IPS-11a (cell line): ENCODE results near the gene CACNB4.
"Not testable (repeated sequence)": the region's sequence is repeated elsewhere in the genome, so short reads cannot be mapped to it uniquely, and the experiment has no call there.

Source experiments
- H3K4me3 ChIP-seq: one replicate; pipeline ENCODE4 v1.5.1; 2013; ENCODE audit warnings: low read depth, low read length, control low read depth

CACNB4 gene

DNA sequence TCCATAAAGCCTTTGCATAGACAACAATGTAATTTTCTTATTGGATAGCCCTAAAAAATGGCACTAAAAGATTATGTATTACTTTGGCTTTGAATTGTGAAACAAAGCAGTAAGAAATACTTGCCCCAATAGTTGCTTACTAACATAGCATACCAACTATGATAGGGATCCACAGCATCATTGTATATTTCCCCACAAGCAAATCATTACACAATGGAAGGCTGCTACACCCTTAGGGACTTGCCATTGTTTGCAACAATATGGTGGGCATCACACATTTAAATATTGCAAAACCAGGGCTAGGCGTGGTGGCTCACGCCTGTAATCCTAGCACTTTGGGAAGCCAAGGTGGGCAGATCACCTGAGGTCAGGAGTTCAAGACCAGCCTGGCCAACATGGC is 74.4 kb downstream of the CACNB4 start:
- no peak overlapping the region for H3K4me3 ChIP-seq

DNA sequence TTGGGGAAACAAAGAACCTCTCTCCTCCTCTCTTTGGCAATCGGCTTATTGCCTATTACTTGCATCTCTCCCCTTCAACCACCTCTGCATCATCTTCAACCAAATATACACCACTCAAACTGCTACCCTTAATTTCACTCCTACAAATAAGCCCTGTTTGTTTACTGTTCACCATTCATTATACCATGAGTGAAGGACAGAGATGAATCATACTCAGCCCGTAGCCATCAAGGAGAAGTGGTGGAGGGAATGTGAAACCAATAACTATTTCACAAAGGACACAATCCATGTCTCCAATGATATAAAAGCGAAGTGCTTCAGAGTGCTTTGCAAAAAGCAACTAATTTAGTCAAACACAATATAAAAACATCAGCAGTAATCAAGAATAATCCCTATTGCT is 76.8 kb downstream of the CACNB4 start:
- H3K4me3 ChIP-seq: no peak overlapping the region

DNA sequence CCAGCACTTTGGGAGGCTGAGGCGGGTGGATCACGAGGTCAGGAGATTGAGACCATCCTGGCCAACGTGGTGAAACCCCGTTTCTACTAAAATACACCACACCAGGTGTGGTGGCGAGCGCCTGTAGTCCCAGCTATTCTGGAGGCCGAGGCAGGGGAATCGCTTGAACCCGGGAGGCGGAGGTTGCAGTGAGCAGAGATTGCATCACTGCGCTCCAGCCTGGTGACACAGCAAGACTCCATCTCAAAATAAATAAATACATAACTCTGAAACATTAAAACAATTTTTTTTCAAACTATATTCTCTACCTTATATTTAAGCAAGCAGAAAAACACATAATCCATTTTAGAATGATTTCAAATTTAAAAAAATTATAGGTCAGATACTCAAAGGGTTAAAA is 77.8 kb downstream of the CACNB4 start:
- not testable (repeated sequence) for H3K4me3 ChIP-seq

DNA sequence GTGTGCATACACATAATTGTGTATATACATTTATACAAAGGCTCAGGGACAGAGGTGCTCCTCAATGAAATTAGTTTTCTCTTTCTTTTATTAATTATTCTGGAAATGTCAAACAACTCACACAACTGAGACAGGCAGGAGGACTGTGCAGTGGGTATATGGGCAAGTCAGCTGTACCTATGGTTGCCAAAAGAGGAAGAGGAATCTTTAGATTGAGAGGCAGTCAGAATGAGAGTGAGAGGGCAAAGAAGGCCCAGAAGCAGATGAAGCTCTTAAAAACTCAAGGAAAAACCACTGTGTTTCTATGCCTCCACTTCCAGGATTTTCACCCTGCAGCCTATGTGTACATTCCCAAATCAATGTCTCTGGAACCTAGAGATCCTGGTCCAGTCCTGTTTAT is 79.1 kb downstream of the CACNB4 start:
- H3K4me3 ChIP-seq: no peak overlapping the region

DNA sequence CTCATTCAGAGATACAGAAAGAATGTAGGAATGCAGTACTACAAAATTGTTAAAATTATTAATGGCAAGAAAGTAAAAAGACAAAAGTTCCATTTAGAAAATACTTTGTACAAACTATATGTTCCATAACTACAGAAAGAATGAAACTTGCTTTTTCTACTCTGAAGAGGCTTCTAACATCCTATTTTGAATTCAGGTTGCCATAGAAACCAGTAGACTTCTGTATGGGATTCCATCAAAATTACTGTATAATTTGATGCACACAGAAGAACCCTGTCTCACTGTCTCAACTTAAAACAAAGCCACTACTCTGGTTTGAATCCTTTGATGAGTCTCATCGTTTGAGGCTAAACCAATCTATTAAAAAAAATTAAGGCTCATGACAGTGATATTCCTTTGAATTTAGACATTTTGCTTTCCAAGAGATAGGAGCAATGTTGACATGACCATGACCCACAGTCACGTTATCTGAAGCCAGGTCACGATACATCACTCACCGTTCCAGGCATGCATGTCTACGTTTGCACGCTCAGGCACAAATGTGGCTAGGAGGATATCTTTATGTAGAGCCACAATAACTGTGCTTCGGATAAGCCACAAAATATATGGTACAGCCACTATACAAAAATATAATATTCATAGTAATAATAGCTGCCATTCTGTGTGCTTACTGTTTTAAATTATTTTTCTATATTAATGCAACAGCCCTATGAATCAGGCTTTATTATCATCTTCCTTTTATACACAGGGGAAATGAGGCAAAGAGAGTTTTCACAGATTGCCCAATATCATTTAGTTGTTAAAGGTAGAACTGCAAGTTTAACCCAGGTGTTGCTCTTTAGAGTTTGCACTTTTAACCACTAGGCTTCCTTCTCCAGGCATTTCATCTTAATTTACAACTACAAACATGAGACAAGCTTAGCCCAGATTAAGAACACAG is 82.4 kb downstream of the CACNB4 start:
- no peak overlapping the region for H3K4me3 ChIP-seq

DNA sequence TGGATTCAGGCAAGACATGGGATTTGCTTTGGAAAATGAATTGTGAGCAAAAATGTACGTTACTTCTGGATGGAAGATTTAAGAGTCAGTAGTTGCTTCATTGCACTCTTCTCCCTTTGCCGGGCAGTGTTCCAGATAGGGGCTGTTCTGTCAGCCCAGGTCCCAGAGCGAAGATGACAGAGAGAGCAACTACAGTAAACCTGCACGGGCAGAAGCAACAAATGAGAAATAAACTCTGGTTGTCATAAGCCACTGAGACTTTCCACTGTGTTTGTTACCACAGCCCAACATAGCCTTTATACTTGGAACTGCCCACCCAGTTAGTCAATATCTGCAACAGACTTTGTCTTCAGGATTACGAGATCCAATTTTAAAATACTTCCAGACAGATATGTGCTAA is 83.3 kb downstream of the CACNB4 start:
- no peak overlapping the region for H3K4me3 ChIP-seq

DNA sequence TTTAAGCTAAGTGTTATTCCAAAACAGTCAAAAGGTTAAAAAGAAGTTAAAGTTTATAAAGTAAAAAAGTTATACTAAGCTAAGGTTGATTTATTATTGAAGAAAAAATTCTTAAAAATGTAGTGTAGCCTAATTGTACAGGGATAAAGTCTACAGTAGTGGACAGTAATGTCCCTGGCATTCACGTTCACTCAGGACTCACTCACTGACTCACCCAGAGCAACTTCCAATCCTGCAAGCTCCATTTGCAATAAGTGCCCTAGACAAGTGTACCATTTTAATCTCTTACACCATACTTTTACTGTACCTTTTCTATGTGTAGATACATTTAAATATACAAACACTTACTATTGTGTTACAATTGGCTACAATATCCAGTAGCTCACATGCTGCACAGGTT is 86.1 kb downstream of the CACNB4 start:
- no peak overlapping the region for H3K4me3 ChIP-seq

DNA sequence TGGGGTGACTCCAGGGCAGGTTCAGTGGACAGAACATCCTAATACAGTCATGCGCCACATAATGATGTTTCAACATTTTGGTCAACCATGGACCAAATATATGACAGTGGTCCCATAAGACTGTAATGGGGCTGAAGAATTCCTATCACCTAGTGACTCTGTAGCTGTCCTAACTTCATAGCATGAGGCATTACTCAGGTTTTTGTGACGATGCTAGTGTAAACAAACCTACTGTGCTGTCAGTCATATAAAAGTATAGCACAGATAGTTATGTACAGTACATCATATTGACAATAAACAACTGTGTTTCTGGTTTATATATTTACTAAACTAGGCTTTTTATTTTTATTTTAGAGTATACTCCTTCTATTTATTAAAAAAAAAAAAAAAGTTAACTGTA is 87.1 kb downstream of the CACNB4 start:
- H3K4me3 ChIP-seq: no peak overlapping the region

DNA sequence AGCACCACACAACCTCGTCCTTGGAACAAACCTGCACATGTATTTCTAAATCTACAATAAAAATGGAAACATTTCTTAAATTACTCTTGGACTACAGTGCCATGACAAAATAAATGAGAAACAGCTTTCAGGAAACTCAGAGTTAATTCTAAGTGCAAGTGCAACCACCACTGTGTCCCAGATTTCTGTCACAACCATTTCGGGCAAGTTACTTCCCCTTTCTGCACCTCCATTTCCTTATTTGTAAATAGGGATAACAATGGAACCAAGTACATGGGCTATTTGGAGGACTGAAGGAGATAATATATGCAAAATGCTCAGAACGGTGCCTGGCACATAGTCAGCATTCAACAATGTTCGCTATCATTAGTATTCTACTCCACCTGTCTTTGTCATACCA is 93.2 kb downstream of the CACNB4 start:
- H3K4me3 ChIP-seq: no peak overlapping the region

DNA sequence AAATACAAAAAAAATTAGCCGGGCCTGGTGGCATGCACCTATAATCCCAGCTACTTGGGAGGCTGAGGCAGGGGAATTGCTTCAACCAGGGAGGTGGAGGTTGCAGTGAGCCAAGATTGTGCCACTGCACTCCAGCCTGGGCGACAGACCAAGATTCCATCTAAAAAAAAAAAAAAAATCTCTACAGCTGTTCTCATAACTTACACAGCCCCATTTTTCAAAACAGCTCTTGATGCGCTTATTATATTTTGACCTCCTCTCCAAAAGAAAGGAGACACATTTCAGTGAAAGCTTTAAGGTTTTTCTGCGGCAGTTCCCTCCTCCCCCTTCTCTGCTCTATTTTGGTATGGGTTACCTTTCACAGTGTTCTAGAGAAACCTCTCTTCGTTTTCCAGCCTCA is 95.6 kb downstream of the CACNB4 start:
- not testable (repeated sequence) for H3K4me3 ChIP-seq

DNA sequence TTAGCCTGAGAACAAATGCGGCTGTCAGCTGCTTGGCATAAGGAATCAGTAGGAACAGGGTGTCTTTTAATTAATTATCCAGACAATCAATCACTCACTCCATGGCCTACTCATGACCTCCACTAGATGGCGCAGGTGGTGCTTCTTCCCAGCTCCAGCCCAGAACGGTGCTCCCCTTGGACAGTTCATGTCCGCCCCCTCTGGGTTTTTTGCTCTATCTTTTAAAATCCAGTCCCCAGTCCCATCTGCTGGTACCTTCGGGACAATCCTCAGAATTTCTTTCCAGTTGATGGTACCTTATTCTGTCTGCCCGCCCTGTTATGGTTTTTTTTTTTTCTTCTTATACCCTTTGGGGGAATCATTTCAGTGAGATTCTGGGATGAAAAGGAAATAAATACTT is 99.8 kb downstream of the CACNB4 start:
- H3K4me3 ChIP-seq: no peak overlapping the region

DNA sequence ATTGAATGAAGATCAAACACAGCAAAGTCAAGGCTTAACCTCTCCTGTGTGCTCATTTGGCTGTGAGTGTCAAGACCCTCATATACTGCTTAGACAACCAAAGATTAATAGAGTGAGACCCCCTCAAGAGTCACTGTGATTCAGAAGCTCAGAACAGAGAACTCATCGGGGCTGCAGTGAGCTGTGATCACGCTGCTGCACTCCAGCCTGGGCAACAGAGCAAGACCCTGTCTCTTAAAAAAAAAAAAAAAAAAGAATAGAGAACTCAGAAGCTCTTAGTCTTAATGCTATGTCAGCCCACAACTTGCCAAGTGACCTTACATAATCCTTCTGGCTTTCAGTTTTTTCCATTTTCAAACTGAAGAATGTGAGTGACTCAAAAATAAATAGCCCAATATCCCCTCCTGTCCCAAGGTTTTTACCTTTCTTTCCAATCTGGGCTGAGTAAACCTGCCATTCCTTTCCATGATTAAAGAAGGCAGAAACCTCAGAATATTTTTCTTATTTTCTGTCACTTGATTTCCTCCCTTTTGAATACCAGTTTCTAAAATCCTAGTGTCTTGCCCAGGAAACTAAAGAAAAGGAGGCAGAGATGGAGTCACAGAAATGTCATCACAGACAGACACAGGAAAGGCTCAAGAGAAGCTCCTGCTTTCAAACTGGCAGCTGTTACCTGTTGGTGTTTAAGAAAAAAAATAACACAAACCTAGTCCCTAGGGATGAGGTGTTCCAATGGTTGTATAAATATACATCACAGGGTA is 102.4 kb downstream of the CACNB4 start:
- H3K4me3 ChIP-seq: no peak overlapping the region

DNA sequence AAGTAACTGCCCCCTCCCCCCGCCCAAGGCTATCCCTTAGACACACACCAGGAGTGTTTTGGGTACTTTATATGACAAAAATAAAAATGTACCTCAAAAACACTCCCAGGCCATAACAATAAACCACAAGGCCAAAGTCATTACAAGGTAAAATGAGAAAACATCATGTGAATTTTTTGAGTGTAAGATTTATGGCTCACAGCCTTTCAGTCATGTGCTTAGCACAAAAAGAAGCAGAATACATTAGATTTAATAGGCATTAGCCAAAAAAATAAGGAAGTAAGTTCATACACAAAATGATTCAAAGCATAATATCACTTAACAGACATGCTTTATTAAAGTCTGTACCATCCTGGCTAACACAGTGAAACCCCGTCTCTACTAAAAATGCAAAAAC is 103.7 kb downstream of the CACNB4 start:
- no peak overlapping the region for H3K4me3 ChIP-seq

DNA sequence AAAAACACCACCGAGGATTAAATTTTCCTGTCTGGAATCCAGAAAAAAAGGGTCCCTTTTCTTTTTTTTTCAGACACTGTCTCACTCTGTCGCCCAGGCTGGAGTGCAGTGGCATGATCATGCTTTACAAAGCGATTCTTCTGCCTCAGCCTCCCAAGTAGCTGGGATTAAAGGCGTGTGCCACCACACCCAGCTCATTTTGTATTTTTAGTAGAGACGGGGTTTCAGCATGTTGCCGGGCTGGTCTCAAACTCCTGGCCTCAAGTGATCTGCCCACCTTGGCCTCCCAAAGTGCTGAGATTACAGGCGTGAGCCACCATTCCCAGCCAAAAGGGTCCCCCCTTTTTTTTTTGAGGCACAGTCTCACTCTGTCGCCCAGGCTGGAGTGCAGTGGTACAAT is 104.7 kb downstream of the CACNB4 start:
- not testable (repeated sequence) for H3K4me3 ChIP-seq

DNA sequence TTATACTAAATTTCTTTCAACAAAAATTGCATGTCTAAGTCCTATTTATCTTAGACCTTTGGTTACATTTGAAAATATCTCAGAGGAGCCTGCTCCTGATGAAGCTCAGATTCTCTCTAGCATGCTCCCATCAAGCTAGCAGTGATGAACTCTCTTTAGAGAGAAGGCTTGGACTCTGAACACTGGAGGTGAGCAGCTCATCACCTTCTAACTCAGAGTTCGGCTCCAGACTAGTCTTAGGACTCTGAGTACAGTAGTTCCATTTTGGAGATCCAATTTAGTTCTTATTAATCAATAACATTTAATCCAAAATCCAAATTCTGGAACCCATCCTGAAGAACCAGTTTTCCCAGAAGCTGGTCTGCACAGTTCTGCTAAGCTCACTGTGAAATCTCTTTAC is 107.8 kb downstream of the CACNB4 start:
- H3K4me3 ChIP-seq: no peak overlapping the region

DNA sequence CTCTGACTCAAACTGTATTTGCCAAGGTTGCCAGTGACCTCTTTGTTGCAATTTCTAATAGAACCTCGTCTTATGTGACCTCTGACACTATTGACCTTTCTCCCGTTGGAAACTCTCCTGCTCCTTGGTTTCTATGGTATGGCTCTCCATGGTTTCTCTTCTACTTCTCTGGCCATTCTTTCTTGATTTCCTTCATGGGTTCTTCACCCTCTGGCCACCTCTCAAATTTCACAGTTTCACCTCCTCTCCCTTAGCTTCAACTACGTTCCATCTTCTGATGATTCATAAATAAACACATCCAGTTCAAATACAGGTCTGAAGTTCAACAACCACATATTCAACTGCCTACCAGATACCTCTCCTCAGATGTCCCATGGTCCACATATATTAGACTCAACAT is 109.5 kb downstream of the CACNB4 start:
- H3K4me3 ChIP-seq: no peak overlapping the region

DNA sequence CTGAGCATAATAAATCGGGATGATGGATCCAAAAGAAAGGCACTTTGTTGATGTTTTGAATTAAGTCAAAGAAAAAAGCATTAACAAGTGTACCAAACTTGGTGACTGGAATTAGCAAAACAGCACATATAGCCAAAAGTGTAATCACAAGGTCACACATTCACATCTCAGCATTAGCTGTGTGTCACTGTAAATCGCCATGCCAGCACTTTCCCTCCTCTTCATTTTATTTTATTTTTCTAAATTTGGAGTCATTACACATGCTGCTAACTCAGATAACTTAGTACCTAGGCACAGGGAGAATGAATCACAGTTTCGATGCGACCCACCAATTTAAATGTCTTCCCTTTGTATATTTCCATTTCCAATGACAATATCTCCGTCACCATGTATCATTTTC is 111.4 kb downstream of the CACNB4 start:
- H3K4me3 ChIP-seq: no peak overlapping the region

DNA sequence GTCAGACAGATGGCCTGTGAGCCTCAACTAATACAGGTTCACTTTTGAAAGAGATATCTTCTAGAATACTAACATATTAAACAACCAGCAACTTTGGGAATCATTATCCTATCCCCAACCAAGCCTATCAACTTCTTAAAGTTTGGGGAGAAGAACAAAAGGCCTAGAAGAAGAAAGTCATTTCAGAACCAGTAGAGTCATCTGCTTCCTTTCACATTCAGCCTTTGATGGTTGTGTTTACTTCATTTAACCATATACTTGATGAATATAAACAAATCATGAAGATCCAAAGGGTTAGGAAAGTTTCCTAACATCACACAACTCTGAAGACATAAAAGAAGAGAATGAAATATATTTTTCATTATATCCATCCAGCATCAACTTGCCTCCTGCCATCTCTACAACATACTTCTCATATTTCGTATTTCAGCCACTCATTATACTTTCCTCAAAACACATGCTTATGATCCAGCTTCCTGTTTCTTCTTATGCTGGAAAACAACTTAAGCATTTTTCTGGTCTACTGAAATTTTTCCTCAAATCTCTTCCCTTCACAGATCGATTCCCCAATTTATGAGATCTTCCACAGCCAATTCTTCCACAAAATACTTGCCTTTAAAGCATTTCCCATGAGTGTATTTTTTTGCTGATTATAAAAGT is 114.3 kb downstream of the CACNB4 start:
- no peak overlapping the region for H3K4me3 ChIP-seq

DNA sequence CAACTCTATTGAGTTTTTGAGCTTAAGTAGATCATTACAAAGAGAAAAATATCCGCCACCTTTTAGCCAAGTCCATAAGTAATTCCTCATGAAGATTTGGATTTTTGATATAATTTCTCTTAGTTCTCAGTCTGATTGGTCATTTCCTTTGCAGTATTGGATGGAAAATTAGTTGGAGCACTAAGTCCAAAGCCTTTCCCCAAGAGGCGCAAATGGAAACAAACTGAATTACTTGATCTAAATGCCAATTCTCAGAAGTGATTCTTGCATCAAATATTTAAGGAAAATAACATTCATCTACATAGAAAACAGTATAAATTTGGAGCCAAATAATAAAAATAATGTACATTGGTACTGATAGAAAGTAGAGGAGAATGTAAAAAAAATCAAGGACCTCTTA is 115.6 kb downstream of the CACNB4 start:
- H3K4me3 ChIP-seq: no peak overlapping the region

DNA sequence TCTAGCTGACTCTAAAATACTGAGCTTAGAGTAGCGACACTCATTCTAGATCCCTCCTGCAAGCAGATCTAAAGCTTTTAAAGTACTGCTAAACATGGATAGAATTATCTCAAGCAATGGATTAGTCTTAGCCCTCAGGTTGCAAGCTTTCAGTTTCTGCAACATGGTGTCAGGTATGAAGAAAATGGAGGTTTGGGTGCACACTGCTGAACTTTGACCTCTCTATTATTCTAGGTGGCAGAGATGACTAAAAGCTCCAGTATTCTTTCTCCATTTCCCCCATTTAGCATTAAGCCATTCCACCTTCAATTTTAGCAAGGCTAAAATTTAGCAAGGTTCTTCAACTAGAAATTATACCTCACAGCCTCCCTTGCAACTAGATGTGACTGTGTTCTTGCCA is 117.0 kb downstream of the CACNB4 start:
- no peak overlapping the region for H3K4me3 ChIP-seq

DNA sequence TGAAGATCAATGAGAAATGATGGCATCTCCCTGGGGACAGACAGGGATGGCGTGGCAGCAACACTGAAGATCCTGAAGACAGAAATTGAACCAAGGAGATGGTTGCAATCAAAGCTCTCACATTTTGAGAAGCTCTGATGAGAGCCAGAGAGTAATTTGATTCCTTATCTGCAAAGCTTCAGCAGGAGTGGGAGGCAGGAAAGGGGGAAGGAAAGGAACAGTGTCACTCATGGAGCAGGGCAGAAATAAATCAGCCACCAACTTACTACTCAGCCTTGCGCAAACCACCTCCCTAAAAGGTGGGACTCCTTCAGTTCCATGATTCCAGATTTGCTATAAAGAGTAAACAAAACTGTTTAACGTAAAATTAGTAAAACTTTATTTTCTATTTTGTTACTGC is 119.2 kb downstream of the CACNB4 start:
- H3K4me3 ChIP-seq: no peak overlapping the region

DNA sequence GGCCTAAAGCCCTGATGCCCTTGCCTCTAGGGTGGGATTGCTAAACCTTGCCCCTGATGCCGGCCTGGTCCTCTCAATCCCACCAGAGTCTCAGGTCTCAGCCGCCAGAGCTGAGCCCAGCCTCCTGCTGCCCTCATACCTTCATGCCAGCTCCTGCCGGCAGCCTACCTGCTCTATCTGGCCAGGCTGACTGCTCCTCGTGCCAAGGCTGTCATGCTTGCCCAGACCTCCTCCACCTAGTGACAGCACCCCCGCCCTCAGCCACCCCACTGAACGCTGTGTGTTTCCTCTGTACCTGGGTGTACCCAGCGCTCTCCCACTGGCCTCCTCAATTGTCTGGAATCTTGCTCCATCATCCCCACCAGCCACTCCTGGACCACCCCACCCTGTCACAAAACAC is 120.1 kb downstream of the CACNB4 start:
- H3K4me3 ChIP-seq: no peak overlapping the region
